ENCODE results near the gene S1PR2. TPM values are rescaled to one million over a fixed set of nuclear protein-coding genes. Genes with fewer than 3 reads are reported as not detected.
"Not testable (repeated sequence)": the region's sequence is repeated elsewhere in the genome, so short reads cannot be mapped to it uniquely, and the experiment has no call there.

S1PR2 gene
- total RNA-seq, 1 experiment from 2014 or later: 67.6 TPM

DNA sequence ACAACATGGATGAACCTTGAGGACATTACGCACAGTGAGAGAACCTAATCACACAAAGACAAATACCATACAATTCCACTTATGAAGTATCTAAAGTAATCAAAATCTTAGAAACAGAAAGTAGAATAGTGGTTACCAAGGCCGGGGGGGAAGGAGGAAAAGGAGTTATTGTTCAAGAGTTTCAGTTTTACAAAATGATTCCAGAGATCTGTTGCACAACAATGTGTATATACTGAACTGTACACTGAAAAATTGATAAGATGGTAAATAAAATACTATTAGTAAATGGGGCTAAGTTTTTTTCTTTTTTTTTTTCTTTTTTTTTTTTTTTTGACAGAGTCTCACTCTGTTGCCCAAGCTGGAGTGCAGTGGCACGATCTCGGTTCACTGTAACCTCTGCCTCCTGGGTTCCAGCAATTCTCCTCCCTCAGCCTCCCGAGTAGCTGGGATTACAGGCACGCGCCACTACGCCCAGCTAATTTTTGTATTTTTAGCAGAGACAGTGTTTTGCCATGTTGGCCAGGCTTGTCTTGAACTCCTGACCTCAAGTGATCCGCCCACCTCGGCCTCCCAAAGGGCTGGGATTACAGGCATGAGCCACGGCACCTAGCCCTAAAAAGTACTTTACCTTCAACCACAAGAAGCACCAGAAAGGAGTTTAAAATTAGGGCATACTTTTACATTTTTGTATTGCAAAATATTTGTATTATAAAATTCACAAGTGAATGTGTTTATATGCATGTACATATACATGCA lies 32.1 kb downstream of the S1PR2 start:
- H3K27me3 ChIP-seq (ENCODE audit: low read length); H3K4me3 ChIP-seq (ENCODE audit: low read length); H3K9me2 ChIP-seq (replicated peaks; ENCODE audit: insufficient read depth, low read length); H3K9me3 ChIP-seq (ENCODE audit: low read length); H3K36me3 ChIP-seq (ENCODE audit: insufficient read depth, low read length); H3K79me2 ChIP-seq (ENCODE audit: low read length); H4K20me1 ChIP-seq (ENCODE audit: insufficient read depth, low read depth, low read length); DNase-seq: not testable (repeated sequence)
- peaks cover 50% of the 10 kb centered on the region for H3K4me1 ChIP-seq (ENCODE audit: low read length)
- H2AFZ ChIP-seq (ENCODE audit: low read length): peak overlapping the region; percentile 43; the same call in 1 of the 2 replicates
- H3K4me2 ChIP-seq (ENCODE audit: low read depth, low read length, poor library complexity, severe bottlenecking): peak overlapping the region; percentile 44
- peak overlapping the region; percentile 17; the same call in 1 of the 2 replicates for H3K9ac ChIP-seq (ENCODE audit: low read length)
- peak overlapping the region; percentile 31 for H3K27ac ChIP-seq (ENCODE audit: low read length)

DNA sequence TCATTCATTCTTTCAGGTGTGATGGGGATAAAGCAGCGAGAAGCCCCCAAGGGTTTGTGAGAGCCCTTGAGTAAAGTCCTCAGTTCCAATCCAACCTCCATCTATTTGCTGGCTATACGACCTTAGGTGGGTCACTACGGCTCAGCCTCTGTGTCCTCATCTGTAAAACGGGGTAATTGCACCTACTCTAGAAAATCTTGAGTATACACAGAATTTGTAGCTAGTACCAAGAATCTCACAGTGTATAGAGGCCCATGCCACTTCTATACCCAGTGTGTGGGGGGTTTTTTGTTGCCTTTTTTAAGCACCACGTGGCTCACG lies 36.0 kb downstream of the S1PR2 start:
- Histone ChIP-seq H3K9ac (ENCODE audit: low read length) (peak overlapping the region; percentile 96), H3K9me2 (replicated peaks; ENCODE audit: insufficient read depth, low read length) (no peaks in the 10 kb centered on the region), H3K27me3 (ENCODE audit: low read length) (no peaks in the 10 kb centered on the region), H3K4me1 (ENCODE audit: low read length) (peaks cover 48% of the 10 kb centered on the region), H4K20me1 (ENCODE audit: insufficient read depth, low read depth, low read length) (peaks cover 27% of the 10 kb centered on the region), H3K79me2 (ENCODE audit: low read length) (peaks cover 45% of the 10 kb centered on the region), H3K36me3 (ENCODE audit: insufficient read depth, low read length) (peaks cover 18% of the 10 kb centered on the region), H3K27ac (ENCODE audit: low read length) (peak overlapping the region; percentile 38; the same call in 1 of the 2 replicates), H3K9me3 (ENCODE audit: low read length) (no peaks in the 10 kb centered on the region), H2AFZ (ENCODE audit: low read length) (peak overlapping the region; percentile 38; the same call in 1 of the 2 replicates), H3K4me2 (ENCODE audit: low read depth, low read length, poor library complexity, severe bottlenecking) (peak overlapping the region; percentile 98), H3K4me3 (ENCODE audit: low read length) (peak overlapping the region; percentile 97)
- DNase-seq: no peak

DNA sequence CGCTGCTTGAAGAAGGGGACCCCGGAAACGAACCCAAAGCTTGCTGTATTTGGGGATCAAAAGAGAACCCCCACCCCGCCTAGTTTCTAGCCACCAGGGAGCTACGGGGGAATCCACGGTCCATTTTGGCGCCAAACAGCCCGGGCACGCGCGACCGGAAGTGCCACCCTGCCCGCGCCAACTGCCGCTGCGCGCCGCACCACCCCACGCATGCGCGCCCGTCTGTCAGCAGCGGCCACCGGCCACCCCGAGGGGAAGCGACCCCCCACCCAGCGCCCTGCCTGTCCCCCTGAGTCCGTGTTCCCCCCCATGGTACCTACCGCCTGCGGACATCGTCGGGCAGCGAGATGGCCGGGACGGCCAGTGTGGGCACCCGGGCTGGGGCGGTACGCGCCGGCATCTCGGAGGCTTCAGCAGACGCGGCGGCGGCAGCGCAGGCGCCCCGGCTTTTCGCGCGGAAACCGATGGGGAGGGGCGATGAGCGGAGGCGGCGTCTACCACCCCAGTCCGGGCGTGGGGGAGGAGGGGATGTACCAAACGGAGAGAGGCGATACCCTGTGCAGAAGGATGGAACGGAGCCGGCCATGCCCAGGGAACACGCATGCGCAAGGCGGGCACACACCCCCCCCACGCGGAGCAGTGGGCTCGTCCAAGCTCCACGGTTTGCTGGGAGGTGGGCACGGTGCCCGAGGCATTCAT lies 36.5 kb downstream of the S1PR2 start, which contains the start of gene DNMT1:
Gene DNMT1 (minus strand): TSS at position 454 of the 699 bp plus-strand sequence. CDS start 54 bp downstream, at position 400.
- no peaks in the 10 kb centered on the region for H3K9me2 ChIP-seq (replicated peaks; ENCODE audit: insufficient read depth, low read length)
- H3K79me2 ChIP-seq (ENCODE audit: low read length): peaks cover 50% of the 10 kb centered on the region
- H3K9ac ChIP-seq (ENCODE audit: low read length): peak within 1 kb of the TSS; percentile 96
- H2AFZ ChIP-seq (ENCODE audit: low read length): peak within 1 kb of the TSS; percentile 38; the same call in 1 of the 2 replicates
- H3K36me3 ChIP-seq (ENCODE audit: insufficient read depth, low read length): peaks cover 23% of the 10 kb centered on the region
- H3K4me1 ChIP-seq (ENCODE audit: low read length): peaks cover 50% of the 10 kb centered on the region
- H4K20me1 ChIP-seq (ENCODE audit: insufficient read depth, low read depth, low read length): peaks cover 32% of the 10 kb centered on the region
- peak within 1 kb of the TSS; percentile 81 for H3K27ac ChIP-seq (ENCODE audit: low read length)
- peak within 1 kb of the TSS; percentile 98 for H3K4me2 ChIP-seq (ENCODE audit: low read depth, low read length, poor library complexity, severe bottlenecking)
- H3K4me3 ChIP-seq (ENCODE audit: low read length): peak within 1 kb of the TSS; percentile 97
- H3K27me3 ChIP-seq (ENCODE audit: low read length): no peaks in the 10 kb centered on the region
- peak; percentile 99 for DNase-seq
- H3K9me3 ChIP-seq (ENCODE audit: low read length): no peaks in the 10 kb centered on the region

DNA sequence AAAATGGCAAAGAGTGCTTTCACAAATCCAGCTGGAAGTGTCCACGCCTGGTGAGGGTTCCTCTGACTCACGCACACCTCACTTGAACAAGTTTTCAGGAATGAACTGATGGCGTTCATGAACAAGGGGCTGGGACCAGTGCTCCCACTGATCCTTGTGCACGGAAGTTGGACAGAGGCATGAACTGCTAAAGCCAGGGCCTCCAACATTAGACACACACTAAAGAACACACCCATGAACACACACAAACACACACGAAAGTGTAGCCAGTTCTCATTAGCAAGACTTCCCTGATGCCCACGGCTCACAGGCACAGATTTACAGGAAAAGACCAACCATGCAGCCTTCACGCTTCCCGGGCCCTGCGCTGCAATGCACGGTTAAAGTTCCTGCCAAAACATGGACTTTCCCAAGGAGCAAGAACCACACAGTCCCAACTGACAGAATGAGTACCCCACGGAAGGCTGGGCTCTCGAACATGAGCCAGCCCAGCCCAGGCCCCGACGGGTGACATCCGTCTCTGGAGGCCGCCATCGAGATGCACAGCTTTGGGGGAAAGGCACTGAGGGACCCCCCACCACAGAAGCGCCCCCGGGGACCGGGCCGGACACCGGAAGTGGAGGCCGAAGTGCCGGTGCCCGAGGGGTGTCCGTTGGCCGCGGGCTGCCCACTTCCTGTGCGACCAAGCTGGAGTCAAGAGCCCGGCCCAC lies 37.2 kb downstream of the S1PR2 start:
- peak; percentile 58 for DNase-seq
- Histone ChIP-seq H3K9me2 (replicated peaks; ENCODE audit: insufficient read depth, low read length) (no peaks in the 10 kb centered on the region), H3K27ac (ENCODE audit: low read length) (peak overlapping the region; percentile 81), H3K79me2 (ENCODE audit: low read length) (peaks cover 57% of the 10 kb centered on the region), H3K9me3 (ENCODE audit: low read length) (no peaks in the 10 kb centered on the region), H4K20me1 (ENCODE audit: insufficient read depth, low read depth, low read length) (peaks cover 35% of the 10 kb centered on the region), H3K27me3 (ENCODE audit: low read length) (no peaks in the 10 kb centered on the region), H2AFZ (ENCODE audit: low read length) (no peak overlapping the region), H3K36me3 (ENCODE audit: insufficient read depth, low read length) (peaks cover 25% of the 10 kb centered on the region), H3K4me1 (ENCODE audit: low read length) (peaks cover 45% of the 10 kb centered on the region), H3K9ac (ENCODE audit: low read length) (peak overlapping the region; percentile 96), H3K4me3 (ENCODE audit: low read length) (peak overlapping the region; percentile 97), H3K4me2 (ENCODE audit: low read depth, low read length, poor library complexity, severe bottlenecking) (peak overlapping the region; percentile 98)

DNA sequence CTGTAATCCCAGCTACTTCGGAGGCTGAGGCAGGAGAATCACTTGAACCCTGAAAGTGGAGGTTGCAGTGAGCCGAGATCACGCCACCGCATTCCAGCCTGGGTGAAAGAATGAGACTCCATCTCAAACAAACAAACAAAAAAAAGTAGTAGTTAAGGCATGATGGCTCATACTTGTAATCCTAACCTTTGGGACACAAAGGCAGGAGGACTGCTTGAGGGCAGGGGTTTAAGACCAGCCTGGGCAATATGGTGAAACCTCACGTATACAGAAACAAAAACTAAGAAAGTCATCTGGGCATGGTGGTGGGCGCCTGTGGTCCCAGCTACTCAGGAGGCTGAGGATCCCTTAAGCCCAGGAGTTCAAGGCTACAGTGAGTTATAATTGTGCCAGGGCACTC lies 38.2 kb downstream of the S1PR2 start:
- Histone ChIP-seq H3K4me1 (ENCODE audit: low read length) (peaks cover 39% of the 10 kb centered on the region), H3K9me3 (ENCODE audit: low read length) (no peaks in the 10 kb centered on the region), H3K9me2 (replicated peaks; ENCODE audit: insufficient read depth, low read length) (no peaks in the 10 kb centered on the region), H3K9ac (ENCODE audit: low read length) (peak overlapping the region; percentile 96), H2AFZ (ENCODE audit: low read length) (no peak overlapping the region), H4K20me1 (ENCODE audit: insufficient read depth, low read depth, low read length) (peaks cover 41% of the 10 kb centered on the region), H3K27ac (ENCODE audit: low read length) (peak overlapping the region; percentile 81), H3K36me3 (ENCODE audit: insufficient read depth, low read length) (peaks cover 25% of the 10 kb centered on the region), H3K4me2 (ENCODE audit: low read depth, low read length, poor library complexity, severe bottlenecking) (peak overlapping the region; percentile 98), H3K79me2 (ENCODE audit: low read length) (peaks cover 68% of the 10 kb centered on the region), H3K4me3 (ENCODE audit: low read length) (peak overlapping the region; percentile 97), H3K27me3 (ENCODE audit: low read length) (no peaks in the 10 kb centered on the region)
- DNase-seq: no peak

DNA sequence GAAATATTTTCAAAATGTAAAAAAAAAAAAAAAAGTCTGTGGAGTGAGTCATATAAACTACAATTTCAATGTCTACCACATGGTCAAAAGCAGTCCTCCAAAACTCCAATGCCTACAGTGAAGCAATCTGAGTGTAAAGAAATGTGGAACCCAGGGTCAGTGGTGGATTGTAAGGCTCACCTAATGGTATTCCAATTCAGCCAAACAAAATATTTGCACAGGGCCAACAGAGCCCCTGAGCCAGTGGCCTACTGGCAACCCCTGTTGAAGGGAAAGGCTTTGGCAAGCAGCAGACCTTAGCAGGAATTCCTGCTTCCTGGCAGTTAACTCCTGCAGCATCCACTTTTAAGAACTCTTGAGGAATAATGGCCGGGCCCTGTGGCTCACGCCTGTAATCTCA lies 39.8 kb downstream of the S1PR2 start:
- H3K4me2 ChIP-seq (ENCODE audit: low read depth, low read length, poor library complexity, severe bottlenecking): no peak overlapping the region
- H3K4me1 ChIP-seq (ENCODE audit: low read length): peaks cover 26% of the 10 kb centered on the region
- H2AFZ ChIP-seq (ENCODE audit: low read length): no peak overlapping the region
- no peaks in the 10 kb centered on the region for H3K27me3 ChIP-seq (ENCODE audit: low read length)
- H3K9me2 ChIP-seq (replicated peaks; ENCODE audit: insufficient read depth, low read length): no peaks in the 10 kb centered on the region
- peaks cover 83% of the 10 kb centered on the region for H3K79me2 ChIP-seq (ENCODE audit: low read length)
- peaks cover 28% of the 10 kb centered on the region for H3K36me3 ChIP-seq (ENCODE audit: insufficient read depth, low read length)
- H4K20me1 ChIP-seq (ENCODE audit: insufficient read depth, low read depth, low read length): peaks cover 50% of the 10 kb centered on the region
- H3K4me3 ChIP-seq (ENCODE audit: low read length): no peak overlapping the region
- no peaks in the 10 kb centered on the region for H3K9me3 ChIP-seq (ENCODE audit: low read length)
- no peak for DNase-seq
- no peak overlapping the region for H3K9ac ChIP-seq (ENCODE audit: low read length)
- H3K27ac ChIP-seq (ENCODE audit: low read length): no peak overlapping the region

DNA sequence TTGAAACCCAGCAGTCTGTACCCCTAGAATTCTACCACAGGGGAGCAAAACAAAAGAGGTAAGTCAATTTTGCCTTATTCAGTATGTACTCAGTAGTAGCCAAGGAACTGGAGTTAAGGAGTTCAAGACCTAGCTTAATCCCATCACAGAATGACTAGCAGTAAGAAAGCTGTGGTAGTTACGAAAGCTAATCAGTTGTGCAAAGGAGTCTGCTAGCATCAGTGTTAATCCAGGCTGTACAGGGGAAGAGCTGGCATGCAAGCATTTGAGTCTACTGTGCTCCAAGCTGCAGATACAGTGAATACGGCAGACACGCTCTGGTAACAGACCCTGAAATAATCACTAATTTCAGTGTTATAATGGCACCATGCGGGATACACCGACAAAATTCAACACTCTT lies 41.1 kb downstream of the S1PR2 start:
- no peak overlapping the region for H3K4me2 ChIP-seq (ENCODE audit: low read depth, low read length, poor library complexity, severe bottlenecking)
- peaks cover 15% of the 10 kb centered on the region for H3K4me1 ChIP-seq (ENCODE audit: low read length)
- no peaks in the 10 kb centered on the region for H3K9me3 ChIP-seq (ENCODE audit: low read length)
- no peak overlapping the region for H3K9ac ChIP-seq (ENCODE audit: low read length)
- peaks cover 56% of the 10 kb centered on the region for H4K20me1 ChIP-seq (ENCODE audit: insufficient read depth, low read depth, low read length)
- H3K36me3 ChIP-seq (ENCODE audit: insufficient read depth, low read length): peaks cover 35% of the 10 kb centered on the region
- H3K27me3 ChIP-seq (ENCODE audit: low read length): no peaks in the 10 kb centered on the region
- H3K27ac ChIP-seq (ENCODE audit: low read length): no peak overlapping the region
- no peak overlapping the region for H3K4me3 ChIP-seq (ENCODE audit: low read length)
- H3K9me2 ChIP-seq (replicated peaks; ENCODE audit: insufficient read depth, low read length): no peaks in the 10 kb centered on the region
- no peak for DNase-seq
- H2AFZ ChIP-seq (ENCODE audit: low read length): no peak overlapping the region
- peaks cover 94% of the 10 kb centered on the region for H3K79me2 ChIP-seq (ENCODE audit: low read length)

DNA sequence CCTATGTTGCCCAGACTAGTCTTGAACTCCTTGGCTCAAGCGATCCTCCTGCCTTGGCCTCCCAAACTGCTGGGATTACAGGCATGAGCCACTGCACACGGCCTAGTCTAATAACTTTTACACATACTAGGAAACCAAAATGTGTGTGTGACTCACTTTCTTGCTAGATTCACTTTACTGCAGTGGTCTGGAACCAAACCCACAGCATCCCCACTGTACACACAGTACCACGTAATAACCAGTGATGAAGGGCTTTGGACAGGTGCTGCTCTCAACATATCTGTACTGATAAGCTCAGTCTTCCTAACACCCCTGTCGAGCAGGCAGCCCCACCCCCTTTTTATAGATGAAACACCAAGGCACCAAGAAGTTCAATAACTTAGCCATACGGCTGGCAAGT lies 41.5 kb downstream of the S1PR2 start:
- no peaks in the 10 kb centered on the region for H3K9me2 ChIP-seq (replicated peaks; ENCODE audit: insufficient read depth, low read length)
- H3K9ac ChIP-seq (ENCODE audit: low read length): no peak overlapping the region
- H2AFZ ChIP-seq (ENCODE audit: low read length): no peak overlapping the region
- H3K36me3 ChIP-seq (ENCODE audit: insufficient read depth, low read length): peaks cover 35% of the 10 kb centered on the region
- peaks cover 15% of the 10 kb centered on the region for H3K4me1 ChIP-seq (ENCODE audit: low read length)
- no peak overlapping the region for H3K4me2 ChIP-seq (ENCODE audit: low read depth, low read length, poor library complexity, severe bottlenecking)
- H3K4me3 ChIP-seq (ENCODE audit: low read length): no peak overlapping the region
- no peaks in the 10 kb centered on the region for H3K9me3 ChIP-seq (ENCODE audit: low read length)
- no peak overlapping the region for H3K27ac ChIP-seq (ENCODE audit: low read length)
- no peak for DNase-seq
- H3K79me2 ChIP-seq (ENCODE audit: low read length): peaks cover 97% of the 10 kb centered on the region
- peaks cover 56% of the 10 kb centered on the region for H4K20me1 ChIP-seq (ENCODE audit: insufficient read depth, low read depth, low read length)
- no peaks in the 10 kb centered on the region for H3K27me3 ChIP-seq (ENCODE audit: low read length)
